HEK293 (cell line): ENCODE measurements around the gene RNASE4.
"Not testable (repeated sequence)": the region's sequence is repeated elsewhere in the genome, so short reads cannot be mapped to it uniquely, and the experiment has no call there.

Source experiments
- CTCF ChIP-seq: fragments of 450-650 bp; formaldehyde crosslinking; IDR thresholded peaks from 2 replicates; pipeline ENCODE4 v1.5.1; 2016; ENCODE audit warnings: missing biosample characterization, missing genetic modification characterization
- GFI1B ChIP-seq: fragments of 450-650 bp; formaldehyde crosslinking; IDR thresholded peaks from 2 replicates; pipeline ENCODE4 v1.5.1; 2016; ENCODE audit warnings: missing biosample characterization, missing genetic modification characterization
- KLF7 ChIP-seq: fragments of 450-650 bp; formaldehyde crosslinking; IDR thresholded peaks from 2 replicates; pipeline ENCODE4 v1.5.1; 2016; ENCODE audit warnings: missing biosample characterization, missing genetic modification characterization, borderline replicate concordance
- OVOL3 ChIP-seq: fragments of 450-650 bp; formaldehyde crosslinking; IDR thresholded peaks from 2 replicates; pipeline ENCODE4 v1.5.1; 2016; ENCODE audit warnings: missing biosample characterization, missing genetic modification characterization
- SETDB1 ChIP-seq: IDR thresholded peaks from one replicate; pipeline ENCODE4 v1.6.1; 2017; ENCODE audit warnings: mild to moderate bottlenecking, low read length, moderate library complexity, mixed read lengths; ENCODE audit not compliant: insufficient read length
- ZNF140 ChIP-seq: fragments of 450-650 bp; formaldehyde crosslinking; IDR thresholded peaks from 2 replicates; pipeline ENCODE4 v1.5.1; 2016; ENCODE audit warnings: missing biosample characterization, missing genetic modification characterization
- ZNF302 ChIP-seq: fragments of 450-650 bp; formaldehyde crosslinking; IDR thresholded peaks from 2 replicates; pipeline ENCODE4 v1.5.1; 2016; ENCODE audit warnings: missing biosample characterization, missing genetic modification characterization, low read depth
- ZNF670 ChIP-seq: fragments of 450-650 bp; formaldehyde crosslinking; IDR thresholded peaks from 2 replicates; pipeline ENCODE4 v1.5.1; 2016; ENCODE audit warnings: missing biosample characterization, missing genetic modification characterization, low read depth
- TF ChIP-seq, protein P1 (sequence below): fragments of 450-650 bp; formaldehyde crosslinking; IDR thresholded peaks from 2 replicates; pipeline ENCODE4 v1.5.1; 2016; ENCODE audit warnings: missing biosample characterization, missing genetic modification characterization
- TF ChIP-seq, protein P2 (sequence below): fragments of 450-650 bp; formaldehyde crosslinking; IDR thresholded peaks from 2 replicates; pipeline ENCODE4 v1.5.1; 2016; ENCODE audit warnings: missing biosample characterization, missing genetic modification characterization
- TF ChIP-seq, protein P3 (sequence below): fragments of 450-650 bp; formaldehyde crosslinking; IDR thresholded peaks from 2 replicates; pipeline ENCODE4 v1.5.1; 2016; ENCODE audit warnings: missing biosample characterization, missing genetic modification characterization

DNA sequence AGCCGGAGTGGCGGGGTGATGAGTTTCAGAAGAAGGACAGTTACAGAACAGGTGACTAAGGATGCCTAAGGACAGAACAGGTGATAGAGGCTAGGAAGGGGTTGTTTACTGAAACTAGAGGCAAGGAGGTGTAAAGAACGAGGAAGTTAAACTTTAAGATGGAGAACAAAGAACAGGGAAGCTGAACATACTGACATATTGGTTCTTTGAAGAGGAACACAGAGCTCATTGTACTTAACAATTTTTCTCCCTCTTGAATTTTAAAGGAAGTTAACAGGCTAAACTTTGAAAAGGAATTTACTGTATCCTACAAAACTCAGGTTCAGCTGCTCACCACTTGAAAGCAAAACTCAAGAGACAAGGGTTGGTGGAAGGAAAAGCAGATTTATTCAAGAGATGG, 41.8 kb downstream of the RNASE4 start:
- not testable (repeated sequence) for TF ChIP-seq CTCF (tag by site-specific recombination); SETDB1; OVOL3 (tag by site-specific recombination); ZNF302; ZNF140 (tag by site-specific recombination); KLF7 (tag by site-specific recombination); GFI1B; ZNF670 (tag by site-specific recombination)
- TF ChIP-seq, protein P1, sequence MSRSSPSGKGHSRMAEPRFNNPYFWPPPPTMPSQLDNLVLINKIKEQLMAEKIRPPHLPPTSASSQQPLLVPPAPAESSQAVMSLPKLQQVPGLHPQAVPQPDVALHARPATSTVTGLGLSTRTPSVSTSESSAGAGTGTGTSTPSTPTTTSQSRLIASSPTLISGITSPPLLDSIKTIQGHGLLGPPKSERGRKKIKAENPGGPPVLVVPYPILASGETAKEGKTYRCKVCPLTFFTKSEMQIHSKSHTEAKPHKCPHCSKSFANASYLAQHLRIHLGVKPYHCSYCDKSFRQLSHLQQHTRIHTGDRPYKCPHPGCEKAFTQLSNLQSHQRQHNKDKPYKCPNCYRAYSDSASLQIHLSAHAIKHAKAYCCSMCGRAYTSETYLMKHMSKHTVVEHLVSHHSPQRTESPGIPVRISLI (tag by site-specific recombination), result not testable (repeated sequence)
- TF ChIP-seq, protein P2, sequence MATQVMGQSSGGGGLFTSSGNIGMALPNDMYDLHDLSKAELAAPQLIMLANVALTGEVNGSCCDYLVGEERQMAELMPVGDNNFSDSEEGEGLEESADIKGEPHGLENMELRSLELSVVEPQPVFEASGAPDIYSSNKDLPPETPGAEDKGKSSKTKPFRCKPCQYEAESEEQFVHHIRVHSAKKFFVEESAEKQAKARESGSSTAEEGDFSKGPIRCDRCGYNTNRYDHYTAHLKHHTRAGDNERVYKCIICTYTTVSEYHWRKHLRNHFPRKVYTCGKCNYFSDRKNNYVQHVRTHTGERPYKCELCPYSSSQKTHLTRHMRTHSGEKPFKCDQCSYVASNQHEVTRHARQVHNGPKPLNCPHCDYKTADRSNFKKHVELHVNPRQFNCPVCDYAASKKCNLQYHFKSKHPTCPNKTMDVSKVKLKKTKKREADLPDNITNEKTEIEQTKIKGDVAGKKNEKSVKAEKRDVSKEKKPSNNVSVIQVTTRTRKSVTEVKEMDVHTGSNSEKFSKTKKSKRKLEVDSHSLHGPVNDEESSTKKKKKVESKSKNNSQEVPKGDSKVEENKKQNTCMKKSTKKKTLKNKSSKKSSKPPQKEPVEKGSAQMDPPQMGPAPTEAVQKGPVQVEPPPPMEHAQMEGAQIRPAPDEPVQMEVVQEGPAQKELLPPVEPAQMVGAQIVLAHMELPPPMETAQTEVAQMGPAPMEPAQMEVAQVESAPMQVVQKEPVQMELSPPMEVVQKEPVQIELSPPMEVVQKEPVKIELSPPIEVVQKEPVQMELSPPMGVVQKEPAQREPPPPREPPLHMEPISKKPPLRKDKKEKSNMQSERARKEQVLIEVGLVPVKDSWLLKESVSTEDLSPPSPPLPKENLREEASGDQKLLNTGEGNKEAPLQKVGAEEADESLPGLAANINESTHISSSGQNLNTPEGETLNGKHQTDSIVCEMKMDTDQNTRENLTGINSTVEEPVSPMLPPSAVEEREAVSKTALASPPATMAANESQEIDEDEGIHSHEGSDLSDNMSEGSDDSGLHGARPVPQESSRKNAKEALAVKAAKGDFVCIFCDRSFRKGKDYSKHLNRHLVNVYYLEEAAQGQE, result not testable (repeated sequence)
- TF ChIP-seq, protein P3, sequence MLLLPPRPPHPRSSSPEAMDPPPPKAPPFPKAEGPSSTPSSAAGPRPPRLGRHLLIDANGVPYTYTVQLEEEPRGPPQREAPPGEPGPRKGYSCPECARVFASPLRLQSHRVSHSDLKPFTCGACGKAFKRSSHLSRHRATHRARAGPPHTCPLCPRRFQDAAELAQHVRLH (tag by site-specific recombination), result not testable (repeated sequence)
